Measurements from ENCODE around the gene SUPT5H.

DNA sequence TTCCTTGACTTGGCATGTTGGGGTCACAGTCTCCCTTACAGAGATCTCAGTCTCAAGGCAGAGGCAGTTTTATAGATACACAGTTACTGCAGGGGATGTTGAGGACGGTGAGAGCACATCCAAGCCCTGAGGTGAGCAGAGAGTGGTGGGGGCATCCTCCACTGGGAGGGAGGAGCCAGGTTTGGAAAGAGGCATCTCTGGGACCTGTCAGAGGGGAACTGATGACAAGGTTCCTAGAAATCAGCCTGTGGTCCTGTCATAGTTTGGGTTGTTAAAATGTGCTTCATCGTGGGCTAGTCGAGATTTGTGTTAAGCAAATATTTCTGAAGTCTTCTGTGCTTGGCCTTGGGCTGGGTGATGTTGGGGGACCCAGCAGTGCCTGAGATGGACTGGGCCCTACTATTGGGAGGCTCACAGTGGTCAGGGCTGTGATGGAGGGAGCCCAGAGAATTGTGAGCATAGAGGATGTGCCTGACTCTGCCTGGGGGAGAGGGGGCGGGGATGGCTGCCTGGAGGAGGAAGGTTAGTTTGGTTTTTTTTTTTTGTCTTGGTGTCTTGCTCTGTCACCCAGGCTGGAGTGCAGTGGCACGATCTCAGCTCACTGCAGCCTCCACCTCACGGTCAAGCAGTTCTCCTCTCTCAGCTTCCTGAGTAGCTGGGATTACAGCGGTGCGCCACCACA is 3.9 kb downstream of the SUPT5H start:
- TF ChIP-seq ISL1 (CRISPR knock-in tag; IDR thresholded peaks at IDR 0.05) (no peak), GLIS3 (CRISPR knock-in tag; IDR thresholded peaks at IDR 0.05) (no peak), ZNF8 (CRISPR knock-in tag; IDR thresholded peaks at IDR 0.05) (no peak), ZNF70 (CRISPR knock-in tag; IDR thresholded peaks at IDR 0.05) (no peak), ARNTL (CRISPR knock-in tag; IDR thresholded peaks at IDR 0.05; ENCODE audit: borderline replicate concordance, low read depth) (no peak), TCF4 (CRISPR knock-in tag; IDR thresholded peaks at IDR 0.05; ENCODE audit: borderline replicate concordance) (no peak), ZFP30 (CRISPR knock-in tag; IDR thresholded peaks at IDR 0.05) (no peak), ZFP3 (CRISPR knock-in tag; IDR thresholded peaks at IDR 0.05) (no peak), BACH2 (CRISPR knock-in tag; IDR thresholded peaks at IDR 0.05; ENCODE audit: borderline replicate concordance) (no peak), OSR1 (CRISPR knock-in tag; IDR thresholded peaks at IDR 0.05) (no peak)
- TF ChIP-seq, protein P1, sequence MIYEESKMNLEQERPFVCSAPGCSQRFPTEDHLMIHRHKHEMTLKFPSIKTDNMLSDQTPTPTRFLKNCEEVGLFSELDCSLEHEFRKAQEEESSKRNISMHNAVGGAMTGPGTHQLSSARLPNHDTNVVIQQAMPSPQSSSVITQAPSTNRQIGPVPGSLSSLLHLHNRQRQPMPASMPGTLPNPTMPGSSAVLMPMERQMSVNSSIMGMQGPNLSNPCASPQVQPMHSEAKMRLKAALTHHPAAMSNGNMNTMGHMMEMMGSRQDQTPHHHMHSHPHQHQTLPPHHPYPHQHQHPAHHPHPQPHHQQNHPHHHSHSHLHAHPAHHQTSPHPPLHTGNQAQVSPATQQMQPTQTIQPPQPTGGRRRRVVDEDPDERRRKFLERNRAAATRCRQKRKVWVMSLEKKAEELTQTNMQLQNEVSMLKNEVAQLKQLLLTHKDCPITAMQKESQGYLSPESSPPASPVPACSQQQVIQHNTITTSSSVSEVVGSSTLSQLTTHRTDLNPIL (CRISPR knock-in tag; IDR thresholded peaks at IDR 0.05; ENCODE audit: low read depth): no peak
